GM21529 (cell line): Measurements from ENCODE around the gene GATC.
"Not testable (repeated sequence)": the region's sequence is repeated elsewhere in the genome, so short reads cannot be mapped to it uniquely, and the experiment has no call there.

ENCODE experiments used
- ATAC-seq: cut with Tn5 transposase; IDR thresholded peaks from one replicate; pipeline ENCODE4 v1.9.1; 2021; ENCODE audit not compliant: unreplicated experiment

The GATC gene

DNA sequence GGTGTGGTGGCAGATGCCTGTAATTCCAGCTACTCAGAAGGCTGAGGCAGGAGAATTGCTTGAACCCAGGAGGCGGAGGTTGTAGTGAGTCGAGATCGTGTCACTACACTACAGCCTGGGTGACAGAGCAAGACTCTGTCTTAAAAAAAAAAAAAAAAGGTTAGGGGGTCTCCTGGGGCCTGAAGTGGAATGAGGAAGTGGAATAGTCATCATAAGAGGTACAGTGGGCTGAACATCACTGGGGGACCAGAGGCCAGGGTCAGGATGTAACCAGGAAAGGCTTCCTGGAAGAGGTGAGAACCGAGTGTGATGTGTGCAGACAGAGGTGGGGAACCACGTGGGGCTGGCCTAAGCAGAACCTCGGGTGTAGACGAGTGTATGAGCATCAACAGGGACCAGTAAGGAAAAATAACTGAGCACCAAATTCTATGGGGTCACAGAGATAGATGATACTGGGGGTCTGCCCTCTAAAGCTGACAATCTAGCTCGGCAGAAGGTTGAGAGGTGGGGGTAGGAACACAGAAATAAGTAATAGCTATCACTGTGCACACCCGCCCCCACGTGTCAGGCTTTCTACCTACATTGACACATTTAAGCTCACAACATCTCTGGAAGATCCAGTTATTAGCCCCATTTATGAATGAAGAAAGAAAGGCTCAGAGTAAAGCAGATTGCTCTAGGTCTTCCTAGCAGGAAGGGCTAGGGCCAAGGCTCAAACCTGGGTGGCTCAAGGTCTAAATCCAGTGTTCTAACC lies 13.3 kb upstream of the GATC start:
- no peak for ATAC-seq

DNA sequence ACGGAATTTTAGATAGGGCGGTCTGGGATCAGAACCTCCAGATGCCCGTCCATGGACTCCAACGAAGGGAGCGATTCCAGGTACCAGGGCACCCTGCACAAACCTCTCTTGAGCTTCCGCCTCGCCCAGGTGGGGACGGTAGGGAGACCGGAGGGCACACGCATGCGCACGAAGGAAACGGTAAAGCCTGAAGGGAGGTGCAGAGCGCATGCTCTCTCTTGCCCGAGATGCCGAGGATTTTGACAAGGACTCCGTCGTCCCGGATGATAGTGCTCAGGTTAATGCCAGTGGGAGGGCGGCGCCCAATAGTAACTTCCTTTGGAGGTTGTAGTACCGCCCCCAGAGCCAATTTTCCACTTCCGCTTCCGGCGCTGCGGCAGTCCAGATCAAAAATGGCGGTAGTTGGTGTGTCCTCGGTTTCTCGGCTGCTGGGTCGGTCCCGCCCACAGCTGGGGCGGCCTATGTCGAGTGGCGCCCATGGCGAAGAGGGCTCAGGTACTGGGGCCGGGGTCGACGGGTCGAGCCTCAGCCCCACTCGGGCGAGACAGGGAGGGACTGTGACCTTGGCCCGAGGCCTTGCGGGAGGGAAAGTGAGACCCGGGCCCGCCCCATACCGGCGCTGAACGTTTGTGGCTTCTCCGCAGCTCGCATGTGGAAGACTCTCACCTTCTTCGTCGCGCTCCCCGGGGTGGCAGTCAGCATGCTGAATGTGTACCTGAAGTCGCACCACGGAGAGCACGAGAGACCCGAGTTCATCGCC lies 8.3 kb upstream of the GATC start, which contains the start of gene COX6A1:
TSS of gene COX6A1 (plus strand) at position 379 of the 760 bp plus-strand sequence. CDS start at position 393, 14 bp downstream.
- peak; percentile 95 for ATAC-seq

DNA sequence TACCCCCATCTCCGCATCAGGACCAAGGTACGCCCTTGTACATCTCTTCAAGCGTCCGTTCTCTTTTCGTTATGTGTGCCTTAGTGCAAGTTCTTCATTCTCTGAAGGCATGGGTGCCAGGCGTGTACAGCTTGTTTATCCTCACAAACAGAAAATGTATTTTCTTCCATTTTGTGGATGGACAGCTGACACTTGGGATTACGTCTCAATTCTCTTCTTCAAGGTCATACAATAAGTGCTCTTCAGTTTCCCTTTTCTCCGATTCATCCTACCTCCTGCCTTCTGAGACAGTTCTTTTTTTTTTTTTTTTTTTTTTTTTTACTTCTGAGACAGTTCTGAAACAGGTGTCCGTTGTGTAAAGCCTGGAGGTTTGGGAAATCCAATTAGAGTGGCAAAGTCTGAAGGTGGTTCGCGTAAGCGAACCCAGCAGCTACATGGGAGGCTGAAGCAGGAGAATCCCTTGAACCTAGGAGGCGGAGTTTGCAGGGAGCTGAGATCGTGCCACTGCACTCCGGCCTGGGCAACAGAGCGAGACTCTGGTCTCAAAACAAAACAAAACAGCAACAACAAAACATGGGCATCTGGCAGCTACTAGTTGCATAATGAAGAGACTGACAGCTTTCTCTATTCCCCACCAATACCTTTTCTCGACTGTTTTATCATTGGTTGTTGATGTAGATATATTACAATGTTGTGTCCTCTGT lies 7.6 kb upstream of the GATC start:
- no peak for ATAC-seq

DNA sequence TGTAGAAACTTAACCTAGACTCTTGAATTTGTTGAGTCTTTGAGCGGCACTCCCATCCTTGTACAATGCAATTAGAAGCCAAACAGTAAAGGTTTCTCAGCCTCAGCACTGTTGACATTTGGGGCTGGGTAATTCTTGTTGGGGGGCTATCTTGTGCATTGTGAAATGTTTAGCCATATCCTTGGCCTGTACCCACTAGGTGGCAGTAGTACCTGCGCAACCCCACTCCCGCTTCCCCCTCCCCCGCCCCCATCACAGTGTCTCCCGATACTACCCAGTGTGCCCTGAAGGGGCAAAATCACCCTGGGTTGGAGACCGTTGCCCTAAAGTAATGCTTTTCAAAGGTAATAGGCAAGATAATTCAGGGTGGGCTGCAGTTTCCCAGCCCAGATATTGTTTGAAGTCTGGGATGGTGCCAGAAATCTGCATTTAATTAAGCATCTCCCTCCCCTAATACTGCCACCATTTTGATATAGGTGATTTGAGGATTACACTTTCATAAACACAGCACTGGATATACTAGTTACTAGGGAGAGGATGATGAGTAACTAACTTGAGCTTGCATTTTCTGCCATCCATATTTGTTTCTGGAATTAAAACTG lies 6.5 kb upstream of the GATC start:
- ATAC-seq = no peak

DNA sequence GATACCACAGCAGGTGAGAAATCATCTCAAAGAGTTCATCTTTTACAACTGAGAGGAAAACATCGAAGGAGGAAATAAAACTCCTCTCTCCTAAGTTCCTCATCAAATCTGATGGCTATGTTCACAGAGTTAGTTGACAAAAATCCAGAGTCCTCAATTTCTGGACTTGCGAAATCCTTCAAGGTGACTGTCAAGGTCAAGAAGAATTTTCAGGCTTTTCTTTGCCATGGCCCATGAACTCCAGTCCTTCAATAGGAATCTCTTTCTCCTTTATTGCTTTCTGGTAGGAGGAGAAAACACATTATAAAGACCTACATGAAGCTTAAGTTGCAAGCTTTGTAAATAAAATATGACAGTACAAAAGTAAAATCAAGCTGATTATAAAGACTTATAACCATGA lies 1.6 kb upstream of the GATC start:
- no peak for ATAC-seq

DNA sequence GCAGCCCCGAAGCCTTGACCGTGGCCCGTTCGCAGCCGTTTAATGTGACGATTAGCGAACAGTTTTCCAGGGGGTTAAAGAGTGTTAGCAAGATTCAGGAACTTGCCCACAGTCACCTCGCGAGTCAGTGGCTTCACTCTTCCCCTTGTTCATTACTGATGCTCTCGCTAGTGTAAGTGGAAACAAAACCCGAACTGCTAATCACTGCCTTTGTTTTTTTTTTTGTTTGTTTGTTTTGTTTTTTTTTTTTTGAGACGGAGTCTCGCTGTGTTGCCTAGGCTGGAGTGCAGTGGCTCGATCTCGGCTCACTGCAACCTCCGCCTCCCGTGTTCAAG lies 567 bp downstream of the GATC start:
- not testable (repeated sequence) for ATAC-seq

DNA sequence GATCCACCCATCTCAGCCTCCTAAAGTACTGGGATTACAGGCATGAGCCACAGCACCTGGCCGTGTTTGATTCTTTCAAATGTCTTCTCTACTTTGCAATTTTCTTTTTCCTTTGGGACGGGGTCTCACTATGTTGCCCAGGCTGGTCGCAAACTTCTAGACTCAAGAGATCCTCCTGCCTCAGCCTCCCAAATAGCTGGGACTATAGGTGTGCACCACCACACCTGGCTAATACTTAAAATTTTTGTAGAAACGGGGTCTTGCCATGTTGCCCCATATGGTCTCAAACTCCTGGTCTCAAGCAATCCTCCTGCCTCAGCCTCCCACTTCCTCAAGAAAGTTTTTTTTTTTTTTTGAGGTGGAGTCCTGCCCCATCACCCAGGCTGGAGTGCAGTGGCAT lies 1.7 kb downstream of the GATC start:
- no peak for ATAC-seq

DNA sequence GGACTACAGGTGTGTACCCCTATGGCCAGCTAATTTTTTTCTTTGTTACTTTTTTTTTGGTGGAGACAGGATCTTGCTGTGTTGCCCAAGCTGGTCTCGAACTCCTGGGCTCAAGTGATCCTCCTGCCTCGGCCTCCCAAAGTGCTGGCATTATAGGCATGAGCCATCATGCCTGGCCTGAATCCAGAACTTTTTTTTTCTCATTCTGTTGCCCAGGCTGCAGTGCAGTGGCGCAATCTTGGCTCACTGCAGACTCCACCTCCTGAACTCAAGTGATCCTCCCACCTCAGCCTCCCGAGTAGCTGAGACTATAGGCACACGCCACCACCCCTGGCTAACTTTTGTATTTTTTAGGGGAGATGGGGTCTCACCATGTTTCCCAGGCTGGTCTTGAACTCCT lies 6.3 kb downstream of the GATC start:
- ATAC-seq = not testable (repeated sequence)

DNA sequence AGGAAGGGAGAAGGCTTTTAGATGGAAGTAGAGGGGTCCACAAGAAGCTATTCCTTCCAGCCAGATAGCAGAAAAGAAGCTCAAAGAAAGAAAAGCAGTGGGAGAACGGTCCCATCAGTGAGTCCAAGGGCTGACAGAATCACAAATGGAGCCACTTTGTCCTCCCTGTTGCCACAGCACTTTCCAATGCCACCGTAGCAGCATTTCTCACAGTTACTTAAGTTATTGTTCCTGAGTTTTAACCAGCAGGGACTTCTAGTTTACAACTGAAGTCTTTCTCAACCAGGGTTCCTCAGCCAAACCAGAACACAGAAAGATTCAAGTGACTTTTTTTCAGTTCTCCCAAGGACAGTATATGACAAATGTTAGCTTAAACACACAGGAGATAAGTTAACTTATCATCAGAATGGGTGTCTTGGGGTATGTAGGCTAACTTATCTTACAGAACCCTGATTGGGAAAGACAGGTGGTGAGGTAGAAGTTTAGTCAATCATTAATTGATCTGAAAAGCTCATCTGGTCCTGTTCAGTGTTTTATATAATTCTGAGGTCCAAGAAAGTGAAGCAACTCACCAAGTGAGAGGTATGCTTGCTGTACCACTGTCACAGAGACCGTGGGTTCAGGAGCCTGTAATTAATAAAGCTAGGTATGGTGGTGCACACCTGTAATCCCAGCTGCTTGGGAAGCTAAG lies 7.0 kb downstream of the GATC start:
- ATAC-seq = no peak

DNA sequence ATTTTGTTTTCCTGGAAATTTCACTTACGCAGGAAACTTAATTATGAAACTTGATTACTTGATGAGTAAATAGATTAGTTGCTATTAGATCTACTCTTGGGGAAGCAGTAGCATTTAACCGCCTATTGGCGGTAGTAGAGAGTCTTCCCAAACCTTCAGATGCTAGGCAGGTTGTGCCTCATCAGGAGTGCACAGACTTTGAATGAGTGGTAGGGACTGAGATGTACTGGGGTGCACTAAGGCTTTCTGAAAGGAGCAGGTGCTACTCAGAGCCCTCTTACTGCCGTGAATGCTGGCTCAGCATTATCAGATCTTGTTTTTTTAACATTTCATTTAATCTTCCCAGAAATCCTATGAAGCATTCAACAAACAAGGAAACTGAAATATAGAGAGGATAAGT lies 7.7 kb downstream of the GATC start:
- peak; percentile 72 for ATAC-seq

DNA sequence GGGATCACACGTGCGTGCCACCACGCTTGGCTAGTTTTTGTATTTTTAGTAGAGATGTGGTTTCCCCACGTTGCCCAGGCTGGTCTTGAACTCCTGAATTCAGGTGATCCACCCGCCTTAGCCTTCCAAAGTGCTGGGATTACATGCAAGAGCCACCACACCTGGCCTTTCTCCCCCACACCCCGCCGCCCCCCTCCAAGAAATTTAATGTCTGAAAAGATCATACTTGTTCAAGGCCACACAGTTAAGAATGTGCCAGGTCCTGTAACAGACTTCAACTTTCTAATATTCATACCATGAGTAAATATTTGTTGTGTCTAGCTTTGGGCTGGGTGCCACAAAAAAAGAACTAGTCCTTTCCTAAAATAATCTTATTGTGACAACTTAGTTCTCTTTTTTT lies 9.1 kb downstream of the GATC start:
- no peak for ATAC-seq

DNA sequence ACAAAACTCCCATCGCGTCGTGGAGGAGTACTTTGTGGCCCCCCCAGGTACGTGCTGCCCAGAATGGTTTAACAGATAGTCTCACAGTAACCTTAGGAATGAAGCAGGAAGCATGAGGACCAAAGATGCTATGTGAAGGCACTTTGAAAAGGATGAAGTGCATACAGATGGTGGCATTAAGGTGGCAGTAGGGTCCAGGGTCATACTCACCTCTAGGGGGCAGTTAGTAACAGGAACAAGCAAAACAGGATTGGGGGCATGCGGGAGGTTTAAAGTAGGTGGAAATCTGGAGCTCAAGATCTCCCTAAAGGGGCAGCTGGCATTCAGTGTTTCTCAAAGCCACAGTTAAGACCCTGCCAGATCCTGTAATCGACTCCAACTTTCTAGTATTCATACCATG lies 10.9 kb downstream of the GATC start:
- ATAC-seq = no peak

DNA sequence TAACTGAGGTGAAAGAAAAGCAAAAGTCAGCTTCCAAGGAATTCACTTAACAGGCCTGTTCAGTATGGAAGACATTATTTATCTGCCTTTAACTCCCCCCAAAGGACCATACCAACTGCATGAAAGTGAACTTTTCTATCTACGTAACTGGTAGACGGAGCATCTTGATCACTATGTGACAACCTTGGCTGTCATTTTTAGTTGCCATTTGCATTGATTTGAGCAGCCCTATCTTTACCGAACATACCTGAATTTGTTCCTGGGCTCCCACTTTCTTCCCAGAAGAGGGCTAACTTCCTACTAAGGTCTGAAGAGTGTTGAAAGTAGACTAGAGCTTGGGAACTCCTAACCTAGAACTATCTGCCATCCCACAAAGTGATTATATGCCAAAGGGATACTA lies 13.9 kb downstream of the GATC start:
- ATAC-seq = no peak

DNA sequence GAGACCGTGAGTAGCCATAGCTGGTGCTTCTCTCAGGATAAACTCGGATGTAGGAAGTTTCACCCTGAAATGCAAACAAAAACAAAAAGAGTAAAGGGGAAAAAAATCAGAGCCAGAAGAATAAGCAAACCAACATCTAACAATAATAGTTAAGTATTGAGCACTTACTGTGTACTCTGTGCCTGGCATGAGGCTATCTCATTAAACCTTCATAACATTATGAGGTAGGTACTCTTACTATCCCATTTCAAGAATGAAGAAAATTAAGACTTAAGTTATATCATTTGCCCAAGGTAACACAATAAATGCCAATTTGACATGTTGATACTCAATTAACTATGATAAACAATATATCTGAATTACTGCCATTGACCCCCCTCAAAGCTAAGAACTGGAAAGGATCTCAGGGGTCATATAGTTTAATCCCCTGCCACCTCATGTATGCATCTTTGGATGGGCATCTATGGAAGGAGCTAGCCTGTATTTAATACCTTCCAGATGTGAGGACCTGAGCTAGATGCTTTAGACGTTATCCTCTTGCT lies 15.9 kb downstream of the GATC start:
- ATAC-seq = no peak

DNA sequence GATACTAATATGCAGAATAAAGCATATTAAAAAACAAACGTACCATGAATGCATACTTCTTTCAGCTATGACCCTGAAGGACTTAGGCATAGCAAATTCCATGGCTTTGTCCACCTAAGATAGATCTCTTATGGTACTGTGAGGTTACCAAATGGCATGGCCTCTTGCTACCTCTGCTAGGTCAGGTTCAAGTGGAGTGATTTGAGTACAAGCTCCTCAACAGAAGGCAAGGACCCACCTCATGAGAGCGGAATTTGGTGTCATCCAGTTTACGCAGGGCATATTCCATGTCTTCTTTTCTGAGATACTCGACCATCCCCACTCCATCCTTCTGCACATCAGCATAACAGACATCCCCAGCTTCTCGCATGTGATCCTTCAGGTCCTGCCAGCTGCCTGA lies 17.5 kb downstream of the GATC start:
- no peak for ATAC-seq

DNA sequence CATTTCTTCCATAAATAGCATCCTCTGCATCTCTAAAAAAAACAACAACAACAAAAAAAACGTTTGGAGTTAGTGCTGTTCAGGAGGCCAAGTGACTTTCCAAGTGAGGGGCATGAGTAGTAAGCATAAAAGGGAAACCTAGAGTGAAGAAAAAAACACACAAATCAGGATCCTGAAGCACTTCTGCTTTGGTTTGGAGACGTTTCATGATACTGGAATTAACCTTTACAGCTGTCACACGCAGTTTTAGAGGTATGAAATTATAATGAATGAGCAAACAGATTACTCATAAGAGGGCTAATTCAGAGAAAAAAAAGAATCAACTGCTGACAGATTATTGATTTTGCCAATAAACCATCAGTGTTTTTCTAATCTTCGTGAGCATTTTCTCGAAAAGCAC lies 19.5 kb downstream of the GATC start:
- no peak for ATAC-seq

DNA sequence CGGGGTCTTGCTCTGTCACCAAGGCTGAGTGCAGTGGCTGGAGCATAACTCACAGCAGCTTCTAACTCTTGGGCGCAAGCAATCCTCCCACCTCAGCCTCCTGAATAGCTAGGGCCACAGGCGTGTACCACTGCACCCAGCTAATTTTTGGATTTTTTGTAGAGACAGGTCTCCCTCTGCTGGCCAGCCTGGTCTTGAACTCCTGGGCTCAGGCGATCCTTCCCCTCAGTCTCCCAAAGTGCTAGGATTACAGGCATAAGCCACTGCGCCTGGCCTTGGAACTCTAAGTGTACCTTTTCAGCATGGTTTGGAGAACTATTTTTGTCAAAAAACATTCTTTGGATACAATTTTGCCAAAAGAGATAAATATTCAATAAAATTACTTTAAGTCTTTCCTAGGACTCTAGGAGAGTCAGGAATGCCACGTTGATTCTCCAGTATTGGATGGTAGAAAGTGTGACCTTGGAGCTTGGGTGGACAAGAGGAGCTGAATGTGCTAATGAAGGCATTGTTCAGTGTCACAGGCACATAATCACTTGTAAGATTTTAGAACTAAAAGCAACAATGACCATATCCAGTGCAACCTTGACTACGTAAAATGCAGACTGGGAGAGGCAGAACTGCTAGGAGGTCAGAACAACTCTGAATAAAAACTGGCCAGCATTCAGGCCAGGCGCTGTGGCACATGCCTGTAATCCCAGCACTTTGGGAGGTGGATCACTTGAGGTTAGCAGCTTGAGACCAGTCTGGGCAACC lies 20.5 kb downstream of the GATC start:
- no peak for ATAC-seq

DNA sequence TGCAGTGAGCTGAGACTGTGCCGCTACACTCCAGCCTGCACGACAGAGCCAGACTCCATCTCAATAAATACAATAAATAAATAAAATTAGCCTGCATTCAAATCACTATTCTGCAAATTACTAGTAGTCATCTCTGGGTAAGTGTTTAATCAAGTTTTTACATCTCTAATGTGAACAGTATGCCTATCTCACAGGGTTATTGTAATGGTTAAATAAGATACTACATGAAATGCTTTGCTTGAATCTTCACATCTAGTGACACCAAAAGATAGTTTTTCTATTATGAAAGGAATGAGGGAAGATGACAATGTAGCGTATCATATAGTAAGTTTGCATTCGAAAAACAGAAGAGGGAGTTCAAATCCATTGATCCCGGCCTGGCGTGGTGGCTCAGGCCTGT lies 21.2 kb downstream of the GATC start:
- no peak for ATAC-seq

DNA sequence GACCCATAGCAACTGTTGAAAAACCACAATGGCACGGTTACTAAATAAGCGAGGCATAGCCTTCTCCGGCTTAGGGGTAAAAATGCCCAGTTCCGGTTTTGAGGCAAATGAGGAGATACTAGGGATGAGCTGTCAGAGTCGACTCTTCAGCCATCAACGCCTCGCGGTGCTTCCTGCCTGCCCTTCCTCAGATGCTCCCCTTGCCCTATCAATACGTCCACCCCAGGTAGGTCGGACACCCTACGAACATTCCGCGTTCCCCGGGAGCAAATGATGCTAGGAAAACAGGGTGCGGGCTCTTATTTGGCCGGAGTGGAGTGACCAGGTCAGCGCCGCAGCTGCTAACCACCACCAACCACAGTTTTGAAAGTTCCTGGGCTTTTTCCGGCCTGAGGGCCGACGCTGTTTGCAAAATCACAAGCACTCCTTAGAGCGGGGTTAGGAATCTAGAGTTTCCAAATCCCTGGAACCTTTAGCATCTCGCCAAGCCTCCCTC lies 22.1 kb downstream of the GATC start:
- peak; percentile 17 for ATAC-seq
